BE2C (cell line): ENCODE data around the gene KCNG2.

ENCODE experiments used
- DNase-seq: peaks from one replicate; pipeline ENCODE4 v3.0.0-alpha.2; 2020
- H3K27me3 ChIP-seq: fragments of 250-450 bp; sonication (Bioruptor Pico); 2 replicates; pipeline ENCODE4 v1.5.1; 2020; ENCODE audit warnings: mild to moderate bottlenecking
- H3K36me3 ChIP-seq: fragments of 250-450 bp; sonication (Bioruptor Pico); 2 replicates; pipeline ENCODE4 v1.5.1; 2020; ENCODE audit warnings: mild to moderate bottlenecking
- H3K4me1 ChIP-seq: fragments of 250-450 bp; sonication (Bioruptor Pico); 2 replicates; pipeline ENCODE4 v1.5.1; 2020
- H3K4me3 ChIP-seq: 2 replicates; pipeline ENCODE4 v1.5.1; 2011; ENCODE audit warnings: low read depth, low read length
- H3K9me3 ChIP-seq: fragments of 250-450 bp; sonication (Bioruptor Pico); 2 replicates; pipeline ENCODE4 v1.5.1; 2020
- TF ChIP-seq, protein P1 (sequence below): IDR thresholded peaks from 2 replicates; pipeline ENCODE4 v1.5.1; 2012; ENCODE audit warnings: mild to moderate bottlenecking, low read depth, low read length

KCNG2 gene

DNA sequence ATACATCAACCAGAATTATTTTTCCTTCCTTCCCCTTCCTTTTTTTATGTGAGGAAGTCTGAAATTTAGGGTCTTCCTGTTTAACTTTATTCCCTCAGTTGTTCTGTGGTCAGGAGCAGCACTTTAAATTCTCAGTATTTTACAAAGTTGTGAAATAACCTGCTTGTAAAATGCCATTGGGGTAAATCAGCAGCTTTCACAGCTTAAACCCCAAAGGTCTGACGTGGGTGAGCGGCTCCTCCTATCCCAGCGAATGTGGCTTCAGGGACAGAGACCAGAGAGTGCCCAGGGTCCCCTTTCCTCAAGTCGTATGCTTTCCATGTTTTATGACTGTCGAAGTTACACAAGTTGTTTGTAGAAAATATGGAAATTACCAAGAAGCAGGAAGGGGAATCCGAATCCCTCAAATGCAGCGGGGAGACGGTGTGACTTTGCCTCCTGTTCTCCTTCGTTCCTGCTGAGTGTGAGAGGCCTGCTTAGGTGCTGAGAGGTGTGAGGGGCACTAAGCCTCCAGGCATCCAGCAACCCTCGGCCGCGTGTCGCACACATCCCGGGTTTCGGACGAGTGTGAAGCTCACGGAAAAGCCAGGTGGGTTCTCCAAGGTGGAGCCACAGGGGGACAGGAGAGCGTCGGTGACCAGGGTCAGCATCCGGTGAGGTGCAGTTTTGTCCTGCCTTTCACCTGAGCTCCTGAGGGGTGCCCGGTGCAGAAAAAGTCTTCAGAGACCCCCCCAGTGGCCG lies 10.8 kb upstream of the KCNG2 start:
- DNase-seq = no peak
- Histone ChIP-seq H3K4me1 (no peaks in the 10 kb centered on the region), H3K9me3 (no peaks in the 10 kb centered on the region), H3K36me3 (no peaks in the 10 kb centered on the region), H3K27me3 (peaks cover 23% of the 10 kb centered on the region), H3K4me3 (no peak overlapping the region)
- TF ChIP-seq, protein P1, sequence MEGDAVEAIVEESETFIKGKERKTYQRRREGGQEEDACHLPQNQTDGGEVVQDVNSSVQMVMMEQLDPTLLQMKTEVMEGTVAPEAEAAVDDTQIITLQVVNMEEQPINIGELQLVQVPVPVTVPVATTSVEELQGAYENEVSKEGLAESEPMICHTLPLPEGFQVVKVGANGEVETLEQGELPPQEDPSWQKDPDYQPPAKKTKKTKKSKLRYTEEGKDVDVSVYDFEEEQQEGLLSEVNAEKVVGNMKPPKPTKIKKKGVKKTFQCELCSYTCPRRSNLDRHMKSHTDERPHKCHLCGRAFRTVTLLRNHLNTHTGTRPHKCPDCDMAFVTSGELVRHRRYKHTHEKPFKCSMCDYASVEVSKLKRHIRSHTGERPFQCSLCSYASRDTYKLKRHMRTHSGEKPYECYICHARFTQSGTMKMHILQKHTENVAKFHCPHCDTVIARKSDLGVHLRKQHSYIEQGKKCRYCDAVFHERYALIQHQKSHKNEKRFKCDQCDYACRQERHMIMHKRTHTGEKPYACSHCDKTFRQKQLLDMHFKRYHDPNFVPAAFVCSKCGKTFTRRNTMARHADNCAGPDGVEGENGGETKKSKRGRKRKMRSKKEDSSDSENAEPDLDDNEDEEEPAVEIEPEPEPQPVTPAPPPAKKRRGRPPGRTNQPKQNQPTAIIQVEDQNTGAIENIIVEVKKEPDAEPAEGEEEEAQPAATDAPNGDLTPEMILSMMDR = no peak

DNA sequence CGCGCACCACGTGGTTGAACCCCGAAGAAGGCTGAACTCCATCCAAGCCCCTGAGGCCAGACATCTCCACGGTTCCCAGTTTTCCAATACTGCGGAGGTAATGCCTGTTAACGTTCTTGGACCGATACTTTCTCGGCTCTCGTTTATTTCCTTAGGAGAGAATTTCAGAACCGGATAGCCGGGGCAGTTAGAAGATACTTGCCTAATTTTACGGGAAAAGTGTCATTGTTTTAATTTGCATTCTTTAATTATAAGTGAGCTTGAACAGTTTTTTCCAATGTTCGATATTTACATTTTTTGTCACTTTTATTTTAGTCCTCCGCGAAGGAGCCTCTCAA lies 10.2 kb upstream of the KCNG2 start:
- H3K9me3 ChIP-seq = no peaks in the 10 kb centered on the region
- no peak overlapping the region for H3K4me3 ChIP-seq
- no peak for DNase-seq
- TF ChIP-seq, protein P1 = no peak
- no peaks in the 10 kb centered on the region for H3K36me3 ChIP-seq
- H3K27me3 ChIP-seq = peaks cover 23% of the 10 kb centered on the region
- no peaks in the 10 kb centered on the region for H3K4me1 ChIP-seq

DNA sequence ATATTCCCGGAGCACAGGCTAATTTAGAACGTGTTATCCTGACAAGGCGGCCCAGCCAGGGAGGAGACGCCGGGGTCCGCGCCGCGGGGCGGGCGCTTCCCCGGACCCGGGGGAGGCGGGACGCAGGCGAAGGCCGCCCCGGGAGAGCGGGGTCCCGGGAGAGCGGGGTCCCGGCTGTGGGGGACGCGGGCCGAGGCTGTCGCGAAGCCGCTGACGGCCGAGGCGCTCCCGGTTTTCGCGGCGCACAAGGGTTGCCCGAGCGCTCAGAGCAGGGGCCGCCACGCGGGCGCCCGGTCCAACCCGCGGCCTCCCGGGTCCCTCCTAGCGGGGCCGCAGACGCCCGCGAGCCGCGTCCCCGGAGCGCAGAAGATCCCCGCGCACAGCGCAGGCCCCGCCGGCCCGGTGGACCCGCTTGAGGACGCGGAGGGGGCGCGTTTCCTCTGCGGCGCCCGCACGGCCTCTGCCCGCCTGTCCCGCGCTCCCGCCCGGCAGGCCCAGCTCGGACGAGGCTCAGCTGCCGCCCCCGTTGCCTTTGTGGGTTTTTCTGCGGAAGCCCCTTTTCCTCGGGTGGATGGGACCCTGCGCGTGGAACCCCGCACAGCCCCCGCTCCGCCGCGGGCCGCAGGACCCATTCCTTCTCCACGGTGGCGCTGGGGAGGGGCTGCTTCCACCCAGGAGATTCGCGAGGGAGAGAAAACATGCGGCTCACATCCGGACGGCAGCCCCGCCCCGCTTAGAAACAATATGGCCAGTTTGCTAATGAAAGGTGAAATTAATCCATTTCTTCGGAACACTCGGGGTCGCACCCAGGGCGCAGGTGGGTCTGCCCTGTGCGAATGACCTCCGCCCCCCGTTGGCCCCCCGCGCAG lies 9.6 kb upstream of the KCNG2 start:
- TF ChIP-seq, protein P1 = no peak
- no peak overlapping the region for H3K4me3 ChIP-seq
- no peaks in the 10 kb centered on the region for H3K9me3 ChIP-seq
- H3K27me3 ChIP-seq = peaks cover 23% of the 10 kb centered on the region
- no peaks in the 10 kb centered on the region for H3K36me3 ChIP-seq
- H3K4me1 ChIP-seq = no peaks in the 10 kb centered on the region
- DNase-seq = no peak

DNA sequence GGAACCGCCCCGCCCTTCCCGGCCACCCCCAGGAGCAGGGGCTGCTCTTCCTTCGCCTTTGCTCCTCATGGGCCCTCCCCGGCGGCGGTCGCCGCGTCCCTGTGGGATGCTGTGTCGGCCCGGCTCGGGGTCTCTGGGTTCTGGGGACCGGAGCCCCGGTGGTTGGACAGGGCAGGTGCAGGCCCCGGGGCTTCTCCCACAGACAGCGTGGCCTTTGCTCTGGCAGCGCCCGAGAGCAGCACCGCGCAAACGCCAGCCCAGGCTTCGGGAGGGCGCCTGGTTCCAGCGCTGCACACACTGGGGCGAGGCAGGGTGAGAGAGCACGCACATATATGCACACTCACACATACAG lies 9.0 kb upstream of the KCNG2 start:
- H3K36me3 ChIP-seq = no peaks in the 10 kb centered on the region
- H3K4me1 ChIP-seq = no peaks in the 10 kb centered on the region
- H3K4me3 ChIP-seq = no peak overlapping the region
- TF ChIP-seq, protein P1 = no peak
- no peaks in the 10 kb centered on the region for H3K9me3 ChIP-seq
- H3K27me3 ChIP-seq = peaks cover 23% of the 10 kb centered on the region
- DNase-seq = no peak

DNA sequence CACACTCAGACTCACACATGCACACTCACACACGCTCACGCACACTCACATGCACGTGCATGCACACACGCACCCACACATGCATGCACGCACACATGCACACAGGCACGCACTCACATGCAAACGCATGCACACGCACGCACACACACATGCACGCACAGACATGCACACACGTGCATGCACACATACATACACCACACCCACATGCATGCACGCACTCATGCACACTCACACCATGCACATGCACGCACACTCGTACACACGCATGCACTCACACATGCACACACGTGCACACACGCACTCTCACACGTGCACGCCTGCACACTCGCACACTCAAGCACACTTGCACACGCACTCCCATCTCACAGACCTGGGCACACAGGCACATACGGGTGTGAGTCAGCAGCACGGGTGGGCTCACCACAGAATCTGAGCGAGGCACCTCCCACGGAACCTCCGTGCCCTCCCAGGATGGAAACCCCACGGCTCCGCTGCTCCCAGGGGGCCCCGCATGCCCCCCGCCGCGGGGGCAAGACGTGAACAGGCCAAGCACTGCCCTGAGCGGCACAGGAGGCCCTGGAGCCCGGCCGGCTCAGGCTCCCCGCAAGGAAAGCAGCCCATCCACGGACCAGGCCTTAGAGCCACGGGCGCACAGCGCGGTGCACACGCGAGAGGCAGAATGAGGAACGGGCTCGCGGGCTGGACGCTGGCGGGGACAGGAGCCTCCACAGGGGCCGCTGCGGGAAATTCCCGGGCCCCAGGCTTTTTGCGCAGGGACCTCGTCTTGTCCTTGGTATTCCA lies 8.4 kb upstream of the KCNG2 start:
- H3K9me3 ChIP-seq = no peaks in the 10 kb centered on the region
- H3K4me1 ChIP-seq = no peaks in the 10 kb centered on the region
- TF ChIP-seq, protein P1 = no peak
- no peaks in the 10 kb centered on the region for H3K36me3 ChIP-seq
- H3K27me3 ChIP-seq = peaks cover 21% of the 10 kb centered on the region
- DNase-seq = no peak
- H3K4me3 ChIP-seq = no peak overlapping the region
